Measurements from ENCODE around the gene RPL39L.
"Not testable (repeated sequence)": the region's sequence is repeated elsewhere in the genome, so short reads cannot be mapped to it uniquely, and the experiment has no call there.

DNA sequence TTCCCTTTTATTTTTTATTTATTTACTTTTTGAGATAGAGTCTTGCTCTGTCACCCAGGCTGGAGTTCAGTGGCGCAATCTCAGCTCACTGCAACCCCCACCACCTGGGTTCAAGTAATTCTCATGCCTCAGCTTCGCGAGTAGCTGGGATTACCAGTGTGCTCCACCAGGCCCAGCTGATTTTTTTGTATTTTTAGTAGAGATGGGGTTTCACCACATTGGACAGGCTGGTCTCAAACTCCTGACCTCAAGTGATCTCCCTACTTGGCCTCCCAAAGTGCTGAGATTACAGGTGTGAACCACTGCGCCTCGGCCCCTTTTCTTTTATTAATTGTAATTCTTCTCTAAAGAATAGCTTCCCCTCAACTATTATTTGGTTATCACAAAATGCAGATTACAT is 31.6 kb upstream of the RPL39L start:
- TF ChIP-seq, protein P1, sequence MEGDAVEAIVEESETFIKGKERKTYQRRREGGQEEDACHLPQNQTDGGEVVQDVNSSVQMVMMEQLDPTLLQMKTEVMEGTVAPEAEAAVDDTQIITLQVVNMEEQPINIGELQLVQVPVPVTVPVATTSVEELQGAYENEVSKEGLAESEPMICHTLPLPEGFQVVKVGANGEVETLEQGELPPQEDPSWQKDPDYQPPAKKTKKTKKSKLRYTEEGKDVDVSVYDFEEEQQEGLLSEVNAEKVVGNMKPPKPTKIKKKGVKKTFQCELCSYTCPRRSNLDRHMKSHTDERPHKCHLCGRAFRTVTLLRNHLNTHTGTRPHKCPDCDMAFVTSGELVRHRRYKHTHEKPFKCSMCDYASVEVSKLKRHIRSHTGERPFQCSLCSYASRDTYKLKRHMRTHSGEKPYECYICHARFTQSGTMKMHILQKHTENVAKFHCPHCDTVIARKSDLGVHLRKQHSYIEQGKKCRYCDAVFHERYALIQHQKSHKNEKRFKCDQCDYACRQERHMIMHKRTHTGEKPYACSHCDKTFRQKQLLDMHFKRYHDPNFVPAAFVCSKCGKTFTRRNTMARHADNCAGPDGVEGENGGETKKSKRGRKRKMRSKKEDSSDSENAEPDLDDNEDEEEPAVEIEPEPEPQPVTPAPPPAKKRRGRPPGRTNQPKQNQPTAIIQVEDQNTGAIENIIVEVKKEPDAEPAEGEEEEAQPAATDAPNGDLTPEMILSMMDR (IDR thresholded peaks at IDR 0.05): not testable (repeated sequence)
- TF ChIP-seq POLR2A (IDR thresholded peaks at IDR 0.05): not testable (repeated sequence)
